G401.6 (cell line): ENCODE measurements around the gene PCNX2.
"Not testable (repeated sequence)": the region's sequence is repeated elsewhere in the genome, so short reads cannot be mapped to it uniquely, and the experiment has no call there.

Experiments
- FAIRE-seq: peaks from 2 replicates; lab custom pipeline; 2012; peaks lifted over from hg19 to GRCh38; lab: Jason Lieb, UNC

PCNX2 gene

GRCh38 chr1:233006541-233006973, 289.0 kb downstream of the PCNX2 start:
- FAIRE-seq = no peak

GRCh38 chr1:233006108-233006507, 289.4 kb downstream of the PCNX2 start:
- no peak for FAIRE-seq

GRCh38 chr1:233005703-233006102, 289.8 kb downstream of the PCNX2 start:
- FAIRE-seq = no peak

GRCh38 chr1:233005156-233005555, 290.4 kb downstream of the PCNX2 start:
- FAIRE-seq = no peak

GRCh38 chr1:233004451-233004850, 291.1 kb downstream of the PCNX2 start:
- no peak for FAIRE-seq

GRCh38 chr1:233003638-233004037, 291.9 kb downstream of the PCNX2 start:
- not testable (repeated sequence) for FAIRE-seq

- FAIRE-seq = no peak
These were observed 295.4 kb downstream of the PCNX2 start for GRCh38 chr1:232999956-233000625.

GRCh38 chr1:232998646-232999045, 296.9 kb downstream of the PCNX2 start:
- FAIRE-seq = no peak

- FAIRE-seq = no peak
These were observed 297.4 kb downstream of the PCNX2 start for GRCh38 chr1:232998138-232998537.

- no peak for FAIRE-seq
These were observed 299.4 kb downstream of the PCNX2 start for GRCh38 chr1:232996143-232996542.

GRCh38 chr1:232995189-232995588, 300.3 kb downstream of the PCNX2 start:
- no peak for FAIRE-seq

GRCh38 chr1:232993555-232993954, 302.0 kb downstream of the PCNX2 start:
- FAIRE-seq = no peak

- no peak for FAIRE-seq
These were observed 303.3 kb downstream of the PCNX2 start for GRCh38 chr1:232992227-232992626.

GRCh38 chr1:232991238-232991637, 304.3 kb downstream of the PCNX2 start:
- FAIRE-seq = no peak

- FAIRE-seq = no peak
These were observed 305.1 kb downstream of the PCNX2 start for GRCh38 chr1:232990176-232991128.

GRCh38 chr1:232988572-232989040, 306.9 kb downstream of the PCNX2 start:
- FAIRE-seq = no peak

GRCh38 chr1:232987774-232988140, 307.8 kb downstream of the PCNX2 start:
- no peak for FAIRE-seq

GRCh38 chr1:232987046-232987773, 308.3 kb downstream of the PCNX2 start:
- FAIRE-seq = no peak

GRCh38 chr1:232986527-232986922, 309.0 kb downstream of the PCNX2 start:
- no peak for FAIRE-seq

- no peak for FAIRE-seq
These were observed 309.5 kb downstream of the PCNX2 start for GRCh38 chr1:232985882-232986526.

GRCh38 chr1:232984577-232985425, 310.7 kb downstream of the PCNX2 start:
- FAIRE-seq = no peak
